H4 (cell line): ENCODE results near the gene SNRPD3. TPM values are rescaled to one million over a fixed set of nuclear protein-coding genes. Genes with fewer than 3 reads are reported as not detected.
"Not testable (repeated sequence)": the region's sequence is repeated elsewhere in the genome, so short reads cannot be mapped to it uniquely, and the experiment has no call there.

Experiments
- DNase-seq: peaks from one replicate; pipeline ENCODE4 v3.0.0-alpha.2; 2015; ENCODE audit warnings: low spot score
- total RNA-seq: library from RNA; depleted of rRNA; stranded (reverse); fragments of >200 nt; shearing (Covaris generic); gene quantifications from 2 replicates; pipeline ENCODE4 v1.2.3, GENCODE V29; 2014

SNRPD3 gene
- total RNA-seq, 1 experiment from 2014 or later: 261 TPM

DNA sequence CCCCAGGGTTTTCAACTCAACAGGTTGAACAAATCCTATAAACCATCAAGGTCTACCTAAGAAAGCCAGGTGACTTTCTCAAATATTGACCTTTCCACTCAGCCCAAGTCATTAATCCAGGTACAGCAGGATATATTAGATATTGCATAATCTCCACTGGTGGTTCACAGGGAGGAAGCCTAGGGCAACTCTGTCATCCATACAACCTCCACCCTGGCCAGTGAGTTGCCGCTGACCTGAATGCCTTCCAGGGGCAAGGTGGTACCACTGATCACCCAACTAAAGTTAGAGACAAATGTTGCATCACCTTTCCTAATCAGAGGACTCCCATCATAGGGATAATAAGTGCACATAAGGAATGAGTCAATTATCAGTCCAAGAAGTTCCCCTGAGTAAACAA lies 23.7 kb upstream of the SNRPD3 start:
- DNase-seq: no peak

- no peak for DNase-seq
Observed at GRCh38 chr22:24535348-24535747, 20.5 kb upstream of the SNRPD3 start.

DNA sequence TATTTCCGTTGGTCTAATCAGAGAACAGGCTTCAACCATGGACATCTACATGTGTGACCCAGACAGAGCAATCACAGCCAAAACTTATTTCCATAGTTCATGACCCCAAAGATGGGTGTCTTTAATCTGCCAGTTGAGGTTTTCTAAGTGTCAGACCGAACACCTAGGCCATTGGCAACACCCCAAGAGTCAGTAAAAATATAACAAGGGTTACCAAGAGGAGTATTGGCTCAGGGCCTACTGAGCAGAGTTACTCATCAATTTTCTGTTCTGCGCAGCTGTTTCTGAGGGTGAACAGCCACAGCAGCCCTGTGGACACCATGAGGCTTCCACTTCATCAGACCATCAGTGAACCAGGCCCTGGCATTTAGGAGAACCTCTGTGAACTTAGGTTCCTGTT lies 19.7 kb upstream of the SNRPD3 start:
- no peak for DNase-seq

DNA sequence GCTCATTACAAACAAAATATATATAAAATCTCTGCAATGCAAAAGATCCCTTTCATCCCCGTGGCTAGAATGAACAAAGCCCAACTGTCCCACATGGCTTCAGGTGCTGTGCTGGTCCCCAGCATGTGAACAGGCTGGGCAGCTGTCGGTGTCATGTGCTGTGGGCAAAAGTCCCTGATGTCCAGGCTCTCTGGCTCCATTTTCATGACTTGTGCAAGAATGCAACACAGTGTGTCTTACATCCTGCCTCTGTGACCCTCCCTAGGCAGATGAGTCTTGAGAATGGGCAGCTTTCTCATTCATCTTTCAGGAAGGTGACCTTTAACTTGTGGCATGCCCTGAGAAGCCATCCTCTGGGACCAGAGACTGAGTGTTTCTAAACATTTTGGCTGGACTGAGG lies 15.3 kb upstream of the SNRPD3 start:
- no peak for DNase-seq

- no peak for DNase-seq
Observed at GRCh38 chr22:24541681-24542515, 13.9 kb upstream of the SNRPD3 start.

- DNase-seq: no peak
Observed at GRCh38 chr22:24542641-24543040, 13.2 kb upstream of the SNRPD3 start.

DNA sequence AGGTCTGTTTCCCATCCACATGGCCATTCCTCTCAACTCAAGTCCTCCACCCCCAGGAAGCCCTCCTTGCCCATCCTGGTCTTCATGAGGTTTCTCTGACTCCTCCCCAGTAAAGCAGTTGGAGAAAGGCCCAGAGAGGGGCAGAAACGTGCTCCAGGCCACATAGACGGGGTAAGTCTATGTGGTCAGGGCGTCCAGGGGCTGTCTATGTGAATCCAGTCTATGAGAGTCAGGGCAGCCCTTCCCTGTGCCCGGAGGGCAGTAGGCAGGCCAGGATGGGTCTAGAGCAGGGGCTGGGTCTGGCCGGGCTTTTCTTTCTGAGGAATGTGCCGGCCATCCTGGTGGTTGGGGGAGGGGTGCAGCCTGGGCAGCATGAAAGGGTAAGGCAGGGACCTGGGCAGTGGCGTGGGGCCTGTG lies 12.6 kb upstream of the SNRPD3 start:
- no peak for DNase-seq

DNA sequence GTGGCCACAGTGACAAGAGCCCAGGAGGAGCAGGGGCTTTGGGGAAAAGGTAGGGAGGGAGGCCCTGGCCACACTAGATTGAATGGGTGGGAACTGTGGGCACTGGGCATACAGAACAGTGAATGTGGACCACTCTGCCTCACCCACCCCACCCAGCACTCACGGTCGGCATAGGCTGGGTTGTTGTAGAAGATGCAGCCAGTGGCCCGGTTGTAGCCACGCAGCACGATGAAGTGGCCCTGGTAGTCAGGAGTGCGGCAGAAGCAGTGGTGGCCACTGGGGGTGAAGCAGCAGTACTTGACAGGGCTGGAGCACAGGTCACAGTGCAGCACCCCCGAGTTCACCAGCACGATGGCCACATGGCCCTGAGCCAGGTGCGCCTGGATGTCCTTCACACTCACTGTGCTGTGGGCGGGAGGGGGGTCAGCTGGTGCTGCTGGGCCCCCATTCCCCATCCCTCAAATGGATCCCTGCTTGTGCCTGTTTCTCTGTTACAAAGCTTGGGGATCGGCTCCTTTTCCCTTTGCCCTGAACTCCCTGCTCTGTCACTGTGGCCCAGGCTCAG lies 12.0 kb upstream of the SNRPD3 start:
- DNase-seq: no peak

- DNase-seq: no peak
Observed at GRCh38 chr22:24548812-24549211, 7.0 kb upstream of the SNRPD3 start.

DNA sequence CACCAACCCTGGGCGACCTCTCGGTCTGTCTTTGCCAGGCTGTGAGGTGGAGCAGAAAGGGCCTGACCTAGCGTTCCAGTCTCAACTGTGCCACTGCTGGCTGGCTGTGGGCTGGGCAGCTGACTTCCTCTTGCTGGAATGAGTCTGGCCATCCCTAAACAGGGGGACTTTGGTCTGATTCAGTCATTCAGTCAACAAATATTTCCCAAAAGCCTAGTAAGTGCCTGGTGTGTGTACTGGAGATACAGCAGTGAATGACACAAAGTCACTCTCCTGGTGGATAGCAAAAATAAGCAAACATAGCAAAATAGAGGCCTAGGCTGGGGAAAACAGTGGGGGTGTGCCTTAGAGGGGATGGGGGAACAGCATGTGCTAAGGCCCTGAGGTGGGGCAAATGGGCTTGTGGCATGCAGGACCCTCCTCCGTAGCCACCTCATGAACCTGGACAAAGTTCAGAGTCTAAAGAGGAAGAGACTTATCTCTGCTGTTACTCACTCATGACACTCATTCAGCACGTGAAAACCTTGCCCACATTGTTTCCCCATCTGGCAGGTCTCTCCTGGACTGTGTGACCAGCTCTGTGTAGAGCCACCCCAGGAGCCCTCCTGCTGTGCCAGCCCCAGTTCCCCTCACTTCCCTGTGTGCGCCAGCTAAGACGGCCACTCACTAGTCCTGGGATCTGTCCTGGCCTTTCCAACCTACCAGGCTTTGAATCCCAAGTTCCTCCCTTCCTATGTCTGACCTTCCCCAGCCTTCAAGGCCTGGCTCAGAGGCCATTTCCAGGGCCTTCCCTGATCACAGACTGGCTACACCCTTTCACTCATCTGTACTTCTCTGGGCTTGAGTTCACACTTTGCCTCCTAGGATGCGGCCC lies 5.5 kb upstream of the SNRPD3 start:
- DNase-seq: no peak

GRCh38 chr22:24550902-24551435 lies 4.8 kb upstream of the SNRPD3 start:
- no peak for DNase-seq

- DNase-seq: not testable (repeated sequence)
Observed at GRCh38 chr22:24552503-24553286, 3.1 kb upstream of the SNRPD3 start.

- no peak for DNase-seq
Observed at GRCh38 chr22:24553597-24554312, 2.0 kb upstream of the SNRPD3 start.

GRCh38 chr22:24554313-24555164 lies 1.3 kb upstream of the SNRPD3 start, which contains the start of gene GUCD1:
TSS of gene GUCD1 (minus strand) at chr22:24555138. CDS start at chr22:24554991, 147 bp downstream.
- no peak for DNase-seq

GRCh38 chr22:24559471-24559870 lies 3.7 kb downstream of the SNRPD3 start:
- no peak for DNase-seq

- no peak for DNase-seq
Observed at GRCh38 chr22:24563246-24563645, 7.4 kb downstream of the SNRPD3 start.

DNA sequence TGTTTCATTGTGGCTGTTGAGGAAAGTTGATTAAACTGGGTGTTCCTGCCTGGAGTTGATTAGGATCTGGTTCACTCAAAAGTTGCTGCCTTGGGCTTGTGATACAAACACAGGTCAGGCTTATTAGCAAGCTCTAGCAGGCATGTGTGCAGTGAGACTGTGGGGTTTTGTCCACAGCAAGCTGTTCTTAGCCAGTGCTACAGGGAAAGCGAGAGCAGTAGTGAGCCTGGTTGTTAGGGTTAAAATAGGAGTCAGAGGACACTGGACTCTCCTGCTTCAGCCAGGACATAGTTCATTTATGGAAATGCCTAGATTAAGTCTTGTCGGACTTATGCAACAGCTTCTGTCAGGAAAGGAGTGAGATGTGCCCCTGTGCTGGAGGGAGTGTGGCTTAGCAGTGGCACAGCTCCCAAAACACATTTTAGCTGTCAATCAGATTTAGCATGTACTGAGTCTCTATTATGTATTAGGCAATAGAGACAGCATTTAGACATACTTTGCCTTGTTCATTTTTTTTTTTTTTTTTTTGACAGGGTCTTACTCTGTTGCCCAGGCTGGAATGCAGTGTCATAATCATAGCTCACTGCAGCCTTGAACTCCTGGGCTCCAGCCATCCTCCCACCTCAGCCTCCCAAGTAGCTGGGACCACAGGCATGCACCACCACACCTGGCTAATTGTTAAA lies 8.7 kb downstream of the SNRPD3 start:
- no peak for DNase-seq

DNA sequence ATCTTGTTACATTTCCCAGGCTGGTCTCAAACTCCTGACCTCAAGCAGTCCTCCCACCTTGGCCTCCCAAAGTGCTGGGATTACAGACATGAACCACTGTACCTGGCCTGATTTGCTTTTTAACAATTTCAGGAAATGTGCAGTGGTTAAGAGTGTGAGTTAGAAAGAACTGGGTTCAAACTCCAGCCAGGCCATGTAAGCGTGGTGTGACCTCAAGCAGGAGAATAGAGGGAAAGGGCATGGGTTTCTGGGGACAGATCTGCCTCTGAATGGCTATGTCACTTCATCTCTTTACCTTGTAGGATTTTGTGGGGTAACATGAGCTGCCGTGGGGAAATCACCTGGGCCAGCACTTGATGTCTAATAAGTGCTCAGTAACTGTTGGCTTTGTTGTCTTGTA lies 9.3 kb downstream of the SNRPD3 start:
- no peak for DNase-seq

DNA sequence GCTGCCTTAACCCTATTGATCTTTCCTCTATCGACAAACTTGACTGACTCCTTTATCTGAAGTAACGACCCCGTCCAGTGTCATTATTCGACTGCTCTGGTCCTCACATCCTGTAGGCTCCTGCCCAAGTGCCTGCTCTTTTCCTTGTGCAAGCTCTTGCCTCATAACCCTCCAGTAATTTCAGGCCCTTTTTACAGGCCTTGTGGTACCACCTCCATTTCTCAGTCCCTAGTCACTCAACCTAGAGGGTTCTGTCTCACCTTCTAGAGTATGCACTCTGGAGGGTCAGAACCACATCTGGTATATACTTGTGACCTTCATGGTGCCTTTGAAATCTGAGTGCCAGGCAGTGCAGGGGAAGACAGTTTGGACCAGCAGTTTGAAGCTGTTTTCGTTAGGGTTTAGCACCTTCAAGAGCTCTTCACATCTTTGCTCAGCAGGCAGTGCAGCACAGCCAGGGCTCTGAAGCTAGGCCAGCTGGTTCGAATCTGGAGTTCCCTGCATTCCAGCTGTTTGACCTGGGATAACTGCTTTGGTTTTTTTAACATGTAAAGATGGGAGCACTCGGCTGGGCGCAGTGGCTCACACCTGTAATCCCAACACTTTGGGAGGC lies 11.2 kb downstream of the SNRPD3 start:
- DNase-seq: no peak
